ENCODE measurements around the gene RSPO3.
A peak's percentile ranks its signal among the peaks of the same experiment; 100 is the strongest.

Gene RSPO3

GRCh38 chr6:127111526-127111925, 6.9 kb upstream of the RSPO3 start:
- no peak for DNase-seq (ENCODE audit: low read depth in 2 of 2)

DNA sequence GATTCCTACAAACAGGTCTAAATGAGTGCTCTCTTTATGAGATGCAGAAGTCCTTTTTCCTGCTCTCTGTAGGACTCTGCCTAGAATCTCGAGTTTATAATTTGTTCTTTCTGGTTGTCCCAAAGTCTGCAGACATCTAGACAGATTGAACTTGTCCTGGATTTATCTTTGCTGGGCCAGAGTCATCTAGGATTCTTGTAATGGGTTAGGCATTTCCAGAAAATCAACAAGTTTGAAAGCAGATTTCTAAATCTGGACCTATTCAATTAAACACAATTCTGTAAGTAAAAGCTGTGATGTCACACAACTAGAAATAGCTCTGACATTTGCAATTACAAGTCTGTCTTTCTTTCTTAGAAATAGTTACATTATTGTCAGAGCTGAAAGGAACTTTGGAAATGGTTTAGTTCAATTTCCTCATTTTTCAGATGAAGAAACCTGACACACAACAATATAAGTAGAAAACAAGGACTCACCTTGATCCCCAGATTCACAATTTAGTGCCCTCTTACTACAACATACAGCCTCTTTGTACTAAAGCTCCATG, 4.2 kb upstream of the RSPO3 start:
- no peak for DNase-seq (ENCODE audit: low read depth in 2 of 2)

DNA sequence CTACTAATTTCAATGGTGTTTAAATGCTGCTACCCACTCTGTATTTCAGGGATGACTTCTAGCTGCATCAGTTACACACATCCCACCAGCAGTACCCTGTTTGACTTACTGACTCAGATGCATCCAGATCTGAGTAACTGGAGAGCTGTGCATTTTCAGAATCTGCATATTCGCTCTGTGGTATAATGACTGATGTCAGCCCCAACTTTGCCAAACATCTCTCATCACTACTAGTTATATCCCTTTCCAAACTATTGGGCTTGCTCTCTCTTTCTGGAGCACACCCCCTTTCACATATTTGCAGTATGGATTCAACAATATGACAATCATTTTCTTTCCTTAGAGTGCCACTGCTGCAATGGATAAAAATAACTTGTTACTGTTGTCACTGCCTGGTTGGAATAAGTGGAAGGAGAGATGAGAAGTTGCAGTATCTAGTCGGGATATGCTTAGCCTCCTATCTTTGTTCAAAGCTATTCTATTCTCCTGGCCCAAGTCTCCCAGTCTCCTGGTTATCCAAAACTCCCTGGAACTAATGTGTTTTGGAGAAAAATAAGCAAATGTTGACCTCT, 3.3 kb upstream of the RSPO3 start:
- DNase-seq (ENCODE audit: low read depth in 2 of 2), result peak in 1 of 2 experiments; percentile 21

GRCh38 chr6:127115746-127116145, 2.7 kb upstream of the RSPO3 start:
- no peak for DNase-seq (ENCODE audit: low read depth in 2 of 2)

GRCh38 chr6:127117979-127118297, 533 bp upstream of the RSPO3 start:
- DNase-seq (ENCODE audit: low read depth in 2 of 2), result no peak

GRCh38 chr6:127119102-127120022, 891 bp downstream of the RSPO3 start:
- no peak for DNase-seq (ENCODE audit: low read depth in 2 of 2)

DNA sequence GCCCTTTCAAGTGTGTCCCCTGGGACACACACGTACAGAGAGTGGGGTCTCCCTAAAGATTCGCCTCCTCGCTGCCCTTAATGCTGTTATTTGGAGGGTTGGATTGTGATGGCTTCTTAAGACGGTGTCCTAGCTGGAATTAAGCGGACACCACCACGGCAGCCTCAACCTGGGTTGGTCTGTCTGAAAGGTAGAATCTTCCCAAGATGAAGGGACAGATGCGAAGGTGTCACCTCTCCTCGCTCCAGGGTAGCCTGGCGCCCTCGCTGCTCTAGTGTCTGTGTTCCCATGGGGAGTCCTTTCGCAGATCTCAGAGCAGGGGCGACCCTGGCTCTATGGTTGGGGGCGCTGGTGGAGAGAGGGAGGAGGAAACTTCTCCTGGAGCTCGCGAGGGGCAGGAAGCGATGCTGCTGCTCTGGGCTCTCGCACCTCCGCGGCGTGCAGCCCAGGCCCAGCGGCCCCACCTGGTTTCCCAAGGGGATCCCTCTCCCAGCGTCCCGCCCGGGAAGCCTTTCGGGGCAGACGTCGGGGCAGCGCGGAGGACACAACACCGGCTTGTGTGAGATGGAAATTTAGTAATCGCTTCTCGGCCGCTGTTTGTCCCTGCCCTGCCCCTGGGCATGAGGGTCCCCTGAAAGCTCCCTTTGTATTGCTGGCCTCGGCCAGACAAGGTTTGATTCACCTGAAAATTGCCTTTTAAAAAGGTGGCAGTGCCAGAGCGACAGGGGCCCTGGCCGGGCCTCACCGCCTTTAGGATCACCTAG, 1.7 kb downstream of the RSPO3 start:
- no peak for DNase-seq (ENCODE audit: low read depth in 2 of 2)

GRCh38 chr6:127120787-127121636, 2.5 kb downstream of the RSPO3 start:
- DNase-seq (ENCODE audit: low read depth in 2 of 2), result peak; percentile 40 to 48

DNA sequence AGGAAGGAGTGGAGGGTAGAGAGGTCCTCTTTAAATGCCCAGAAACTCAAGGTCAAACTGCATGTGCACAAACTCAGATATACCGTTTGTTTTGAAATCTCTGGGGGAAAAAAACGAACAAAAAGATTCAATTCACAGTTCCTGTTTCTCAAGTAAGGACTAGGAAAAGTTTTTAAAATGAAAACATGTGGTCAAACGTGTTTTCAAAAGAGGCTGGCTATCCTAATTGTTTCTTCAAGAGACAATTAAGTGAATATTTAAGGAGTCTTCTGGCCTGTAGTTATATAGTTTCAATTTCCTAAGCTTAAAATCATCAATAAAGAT, 3.1 kb downstream of the RSPO3 start:
- no peak for DNase-seq (ENCODE audit: low read depth in 2 of 2)

GRCh38 chr6:127124172-127124571, 5.7 kb downstream of the RSPO3 start:
- no peak for DNase-seq (ENCODE audit: low read depth in 2 of 2)

- no peak for DNase-seq (ENCODE audit: low read depth in 2 of 2)
These were observed 6.2 kb downstream of the RSPO3 start for GRCh38 chr6:127124680-127125079.

- no peak for DNase-seq (ENCODE audit: low read depth in 2 of 2)
These were observed 9.6 kb downstream of the RSPO3 start for GRCh38 chr6:127128066-127128465.

- DNase-seq (ENCODE audit: low read depth in 2 of 2), result no peak
These were observed 10.8 kb downstream of the RSPO3 start for GRCh38 chr6:127129251-127129650.

DNA sequence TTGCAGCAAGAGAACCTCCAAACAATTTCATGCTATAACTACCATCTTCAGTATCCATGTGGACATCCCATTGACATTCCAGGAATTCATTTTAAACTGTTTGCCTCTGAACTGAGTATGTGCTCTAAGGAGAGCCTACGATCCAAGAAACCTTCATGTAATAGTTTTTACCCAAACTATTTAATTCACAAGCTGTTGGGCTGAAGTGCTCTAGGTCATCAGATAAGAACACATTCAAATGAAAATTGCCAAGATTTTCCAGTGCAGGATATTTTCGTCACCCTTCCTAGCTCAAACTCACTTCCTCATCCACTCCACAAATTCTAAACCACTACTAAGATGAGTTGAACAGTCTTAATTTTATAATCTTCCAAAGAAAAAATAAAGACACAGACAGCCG, 12.8 kb downstream of the RSPO3 start:
- DNase-seq (ENCODE audit: low read depth in 2 of 2), result no peak

- DNase-seq (ENCODE audit: low read depth in 2 of 2), result no peak
These were observed 13.4 kb downstream of the RSPO3 start for GRCh38 chr6:127131772-127132376.

DNA sequence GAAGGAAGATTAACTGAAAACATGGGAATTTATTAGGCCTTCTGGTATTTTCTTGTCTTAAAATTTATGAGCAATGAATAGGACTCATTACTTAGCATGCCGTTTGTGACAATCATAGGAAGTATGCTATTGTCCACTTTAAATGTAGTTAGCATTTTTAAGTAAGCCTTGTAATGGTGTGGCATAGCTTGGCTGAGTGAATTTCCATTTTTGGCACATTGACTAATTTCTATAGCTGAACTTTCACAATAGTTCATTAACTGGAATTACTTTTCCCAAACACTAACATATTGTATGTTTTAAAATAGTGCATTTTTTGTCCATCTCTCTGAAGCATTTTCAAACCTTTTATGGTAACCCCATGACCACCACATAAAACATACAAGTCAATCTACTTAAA, 15.7 kb downstream of the RSPO3 start:
- DNase-seq (ENCODE audit: low read depth in 2 of 2), result no peak

DNA sequence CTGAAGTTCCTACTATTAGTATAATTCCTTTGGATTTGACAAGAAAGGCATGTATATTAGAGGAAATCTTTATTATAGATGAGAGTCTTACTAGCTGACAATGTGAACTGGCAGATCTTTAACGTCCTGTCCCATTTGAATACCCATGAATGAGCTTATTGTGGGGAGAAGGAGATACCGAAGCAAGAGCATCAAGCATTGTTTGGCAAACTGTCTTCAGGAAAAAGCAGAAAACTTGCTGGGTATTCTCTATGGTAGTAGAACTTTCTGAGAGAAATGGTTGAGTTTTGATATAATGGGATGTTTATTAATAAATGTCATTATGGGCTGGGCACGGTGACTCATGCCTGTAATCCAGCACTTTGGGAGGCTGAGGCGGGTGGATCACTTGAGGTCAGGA, 18.3 kb downstream of the RSPO3 start:
- no peak for DNase-seq (ENCODE audit: low read depth in 2 of 2)

DNA sequence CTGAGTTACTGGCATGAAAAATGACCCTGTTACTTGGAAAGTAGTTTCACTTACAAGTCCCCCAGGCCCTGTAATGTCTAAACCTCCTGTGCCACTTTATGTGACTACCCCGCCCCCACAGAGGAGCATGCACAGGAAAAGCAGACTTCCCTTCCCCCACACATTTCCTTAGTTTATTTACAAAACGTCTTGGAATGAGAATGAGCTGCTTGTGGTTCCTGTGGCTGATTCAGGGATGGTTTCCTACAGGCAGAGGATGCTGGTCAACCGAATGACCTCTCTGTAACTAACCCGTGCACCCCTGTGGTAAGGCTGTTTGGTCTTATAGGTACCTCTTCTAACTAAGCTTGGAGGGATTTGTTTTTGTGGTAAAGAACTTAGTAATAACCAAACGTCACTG, 28.5 kb downstream of the RSPO3 start:
- peak; percentile 57 to 63 for DNase-seq (ENCODE audit: low read depth in 2 of 2)

DNA sequence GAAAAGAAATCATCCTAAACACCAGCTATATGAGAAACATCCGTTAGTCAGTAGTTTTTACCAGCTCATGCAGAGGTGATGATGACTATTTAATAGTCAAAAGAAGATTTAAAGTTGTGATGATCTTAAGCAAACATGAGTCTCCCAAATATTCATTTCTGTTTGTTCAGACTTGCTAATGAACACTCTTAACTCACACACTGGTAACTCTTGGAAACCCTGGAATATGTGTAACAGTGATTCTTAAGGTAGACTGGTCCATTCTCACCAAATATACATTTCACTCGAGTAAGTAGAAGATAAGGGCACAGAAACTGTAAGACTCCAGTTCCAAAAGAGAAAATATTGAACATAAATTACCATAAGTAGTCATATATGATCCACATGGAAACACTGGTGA, 29.1 kb downstream of the RSPO3 start:
- no peak for DNase-seq (ENCODE audit: low read depth in 2 of 2)

GRCh38 chr6:127148511-127148910, 30.0 kb downstream of the RSPO3 start:
- DNase-seq (ENCODE audit: low read depth in 2 of 2), result no peak

- no peak for DNase-seq (ENCODE audit: low read depth in 2 of 2)
These were observed 36.0 kb downstream of the RSPO3 start for GRCh38 chr6:127154509-127154908.

Data from fibroblast of skin of left quadriceps (primary cell).